GM18907 (cell line): ENCODE measurements around the gene ADCK2.
"Not testable (repeated sequence)": the region's sequence is repeated elsewhere in the genome, so short reads cannot be mapped to it uniquely, and the experiment has no call there.

Experiments used
- ATAC-seq: cut with Tn5 transposase; IDR thresholded peaks from one replicate; pipeline ENCODE4 v1.9.1; 2021; ENCODE audit warnings: mild to moderate bottlenecking, moderate library complexity; ENCODE audit not compliant: unreplicated experiment

The ADCK2 gene

DNA sequence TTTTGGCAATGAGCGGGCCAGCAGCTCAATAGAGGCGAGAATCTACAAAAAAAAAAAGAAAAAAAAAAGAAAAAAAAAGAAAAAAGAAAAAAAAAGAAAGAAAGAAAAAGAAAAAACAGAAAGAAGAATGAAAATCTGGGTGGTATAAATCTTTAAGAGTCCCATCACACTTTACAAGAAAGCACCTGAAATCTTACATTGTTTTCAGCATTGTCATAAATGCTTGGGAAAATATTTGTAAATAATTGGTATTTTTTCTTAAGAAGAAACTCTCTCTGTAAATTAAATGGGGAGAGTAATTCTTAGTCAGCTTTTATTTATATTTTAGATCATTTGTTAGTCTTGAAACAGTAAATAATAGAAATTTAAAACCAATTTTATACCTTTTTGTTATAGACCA, 62.0 kb downstream of the ADCK2 start:
- ATAC-seq = no peak

DNA sequence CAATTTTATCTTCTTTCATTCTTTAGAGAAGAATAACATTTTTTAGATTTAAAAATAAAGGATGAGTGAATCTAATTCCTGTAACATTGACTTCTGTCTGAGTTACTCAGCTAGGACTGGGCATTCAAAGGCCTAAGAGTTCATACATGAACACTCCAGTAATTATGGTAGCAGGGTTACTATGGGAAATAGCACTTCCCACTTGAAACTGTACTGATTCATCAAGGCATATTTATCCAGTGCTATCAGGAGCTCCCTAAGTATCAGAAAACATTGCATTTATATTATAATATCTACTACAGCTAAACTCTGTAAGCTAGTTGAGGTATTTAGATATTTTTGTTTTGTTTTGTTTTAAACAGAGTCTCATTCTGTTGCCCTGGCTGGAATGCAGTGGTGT, 65.5 kb downstream of the ADCK2 start:
- no peak for ATAC-seq

DNA sequence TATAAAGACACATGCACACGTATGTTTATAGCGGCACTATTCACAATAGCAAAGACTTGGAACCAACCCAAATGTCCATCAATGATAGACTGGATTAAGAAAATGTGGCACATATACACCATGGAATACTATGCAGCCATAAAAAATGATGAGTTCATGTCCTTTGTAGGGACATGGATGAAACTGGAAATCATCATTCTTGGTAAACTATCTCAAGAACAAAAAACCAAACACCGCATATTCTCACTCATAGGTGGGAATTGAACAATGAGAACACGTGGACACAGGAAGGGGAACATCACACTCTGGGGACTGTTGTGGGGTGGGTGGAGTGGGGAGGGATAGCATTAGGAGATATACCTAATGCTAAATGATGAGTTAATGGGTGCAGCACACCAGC, 70.5 kb downstream of the ADCK2 start:
- not testable (repeated sequence) for ATAC-seq

DNA sequence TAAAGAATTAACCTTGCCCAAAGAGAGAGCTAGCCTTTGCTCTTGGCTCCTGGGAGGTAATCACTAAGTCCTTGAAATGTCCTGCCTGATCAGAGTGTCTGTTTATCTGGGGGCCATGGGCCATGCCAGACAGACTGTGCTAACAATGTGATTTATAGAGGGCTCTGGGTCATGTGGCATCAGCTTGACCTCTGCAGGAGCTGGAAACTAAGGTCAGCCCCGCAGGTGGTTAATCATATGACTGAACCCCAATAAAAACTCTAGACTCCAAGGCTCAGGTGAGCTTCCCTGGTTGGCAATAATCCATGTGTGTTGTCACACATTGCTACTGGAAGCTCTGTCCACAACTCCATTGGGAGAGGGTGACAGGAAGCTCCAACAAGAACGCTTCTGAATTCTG, 71.3 kb downstream of the ADCK2 start:
- no peak for ATAC-seq
